Epithelial cell of prostate (primary cell): ENCODE data around the gene MOGAT1.

Experiments used
- DNase-seq: peaks from one replicate; pipeline ENCODE4 v3.0.0-alpha.2; 2011; ENCODE audit warnings: low read depth, low spot score
- H3K27ac ChIP-seq: fragments of 450-650 bp; 2 replicates; pipeline ENCODE4 v1.5.1; 2017; ENCODE audit warnings: mild to moderate bottlenecking

Gene MOGAT1, protein sequence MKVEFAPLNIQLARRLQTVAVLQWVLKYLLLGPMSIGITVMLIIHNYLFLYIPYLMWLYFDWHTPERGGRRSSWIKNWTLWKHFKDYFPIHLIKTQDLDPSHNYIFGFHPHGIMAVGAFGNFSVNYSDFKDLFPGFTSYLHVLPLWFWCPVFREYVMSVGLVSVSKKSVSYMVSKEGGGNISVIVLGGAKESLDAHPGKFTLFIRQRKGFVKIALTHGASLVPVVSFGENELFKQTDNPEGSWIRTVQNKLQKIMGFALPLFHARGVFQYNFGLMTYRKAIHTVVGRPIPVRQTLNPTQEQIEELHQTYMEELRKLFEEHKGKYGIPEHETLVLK

DNA sequence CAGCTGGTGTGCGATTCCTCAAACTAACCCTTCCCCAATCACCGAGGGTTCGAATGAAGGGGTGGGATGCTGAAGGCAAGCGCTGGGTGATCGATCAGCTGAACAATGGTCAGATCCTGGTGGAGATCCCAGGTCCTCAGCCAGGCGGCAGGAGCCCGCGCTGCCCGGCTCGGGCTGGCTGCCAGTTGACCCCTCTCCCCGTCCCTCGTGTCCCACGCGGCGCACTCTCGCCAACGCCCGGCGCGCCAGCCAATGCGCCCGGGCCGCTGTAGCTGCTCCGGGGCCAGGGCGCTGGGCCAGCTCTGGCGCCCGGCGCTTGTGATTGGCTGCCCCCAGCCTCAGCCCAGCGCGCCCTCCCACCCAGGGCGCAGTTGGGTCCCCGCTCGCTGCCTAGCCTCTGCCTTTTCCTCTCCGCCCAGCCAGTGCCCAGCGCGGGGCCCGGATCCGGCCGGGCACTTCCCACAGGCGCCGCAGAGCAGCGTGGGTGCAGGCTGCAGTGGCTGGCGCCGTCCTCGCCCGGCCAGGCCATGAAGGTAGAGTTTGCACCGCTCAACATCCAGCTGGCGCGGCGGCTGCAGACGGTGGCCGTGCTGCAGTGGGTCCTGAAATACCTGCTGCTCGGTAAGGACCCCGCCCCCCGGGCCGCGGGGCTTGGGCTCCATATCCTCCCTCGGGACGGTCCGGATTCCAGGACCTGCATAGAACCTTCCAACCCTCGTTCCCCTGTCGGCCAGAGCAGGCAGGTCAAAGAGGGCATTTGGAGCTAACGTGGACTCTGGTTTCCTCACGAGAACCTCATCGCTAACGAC is at the start of gene MOGAT1:
Gene MOGAT1, plus strand, starts transcription at position 400 of the 809 bp plus-strand sequence. Its CDS starts 128 bp downstream, at position 528.
- H3K27ac ChIP-seq: no peak within 1 kb of the TSS
- DNase-seq: no peak

GRCh38 chr2:222621893-222622292 is 49.6 kb upstream of the MOGAT1 start:
- H3K27ac ChIP-seq: no peak overlapping the region

GRCh38 chr2:222622910-222623309 is 48.5 kb upstream of the MOGAT1 start:
- no peak overlapping the region for H3K27ac ChIP-seq
- DNase-seq: no peak

More at GRCh38 chr2:222621893-222622292, 49.6 kb upstream of the MOGAT1 start:
- DNase-seq: no peak

GRCh38 chr2:222623756-222624309 is 47.6 kb upstream of the MOGAT1 start:
- no peak overlapping the region for H3K27ac ChIP-seq

GRCh38 chr2:222627764-222628163 is 43.7 kb upstream of the MOGAT1 start:
- H3K27ac ChIP-seq: no peak overlapping the region
- DNase-seq: no peak

More at GRCh38 chr2:222623756-222624309, 47.6 kb upstream of the MOGAT1 start:
- DNase-seq: no peak

- DNase-seq: no peak
- H3K27ac ChIP-seq: no peak overlapping the region
Observed at GRCh38 chr2:222635295-222635694, 36.2 kb upstream of the MOGAT1 start.

DNA sequence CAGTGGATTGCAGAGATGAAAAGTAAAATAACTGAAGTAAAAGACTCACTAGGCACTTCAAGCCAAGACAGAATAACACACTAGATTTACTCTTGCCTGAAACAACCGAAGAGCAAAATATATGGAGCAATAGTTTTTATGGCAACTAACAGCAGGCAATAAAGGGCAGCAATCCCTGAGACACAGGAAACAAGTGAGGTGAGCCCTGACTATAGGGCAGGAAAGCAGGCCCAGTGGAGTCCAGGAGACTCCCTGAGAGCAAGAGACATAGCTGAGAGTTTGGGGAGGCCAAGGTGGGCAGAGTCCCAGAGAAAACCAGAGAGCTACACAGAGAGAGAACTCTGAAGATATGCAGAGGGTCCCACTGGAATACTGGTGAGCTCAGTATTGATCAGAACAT is 34.4 kb upstream of the MOGAT1 start:
- no peak overlapping the region for H3K27ac ChIP-seq
- DNase-seq: no peak

DNA sequence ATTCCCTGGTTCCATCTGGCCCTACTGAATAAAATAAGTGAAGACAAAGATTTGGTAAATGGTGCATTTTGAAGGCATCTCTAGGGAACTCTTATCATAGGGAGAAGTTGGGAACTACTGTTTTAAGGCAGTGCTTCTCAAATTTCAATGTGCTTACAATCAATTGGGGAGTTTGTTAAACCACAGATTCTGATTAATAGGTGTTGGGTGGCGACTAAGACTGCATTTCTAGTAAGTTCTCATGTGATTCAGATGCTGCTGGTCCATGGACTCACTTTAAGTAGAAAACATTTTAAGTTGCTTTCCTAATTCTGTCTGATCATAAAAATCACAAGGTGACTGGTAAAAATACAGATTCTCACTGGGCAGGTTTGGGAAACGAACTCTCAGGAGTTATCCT is 30.1 kb upstream of the MOGAT1 start:
- DNase-seq: no peak

GRCh38 chr2:222643134-222643533 is 28.3 kb upstream of the MOGAT1 start:
- no peak overlapping the region for H3K27ac ChIP-seq
- DNase-seq: no peak

More for the DNA sequence above, 30.1 kb upstream of the MOGAT1 start:
- H3K27ac ChIP-seq: no peak overlapping the region

DNA sequence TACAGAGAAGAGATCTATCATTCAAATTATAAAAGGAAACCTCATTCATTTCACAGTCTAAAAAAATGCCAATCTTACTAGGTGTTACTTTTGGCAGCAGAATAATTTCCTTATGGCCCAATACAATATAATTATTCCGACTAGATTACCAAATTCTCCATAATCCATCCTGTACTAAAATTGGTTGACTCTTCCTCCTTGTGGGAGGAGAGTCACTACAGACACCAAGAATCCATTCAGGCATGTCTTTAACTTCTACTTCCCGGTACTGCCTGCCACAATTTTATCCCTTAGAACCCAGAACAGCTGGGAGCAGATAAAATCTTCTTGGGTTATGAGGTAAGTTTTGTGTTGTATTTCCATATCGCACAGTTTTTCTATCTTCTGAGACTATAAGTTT is 25.4 kb upstream of the MOGAT1 start:
- H3K27ac ChIP-seq: no peak overlapping the region
- DNase-seq: no peak

DNA sequence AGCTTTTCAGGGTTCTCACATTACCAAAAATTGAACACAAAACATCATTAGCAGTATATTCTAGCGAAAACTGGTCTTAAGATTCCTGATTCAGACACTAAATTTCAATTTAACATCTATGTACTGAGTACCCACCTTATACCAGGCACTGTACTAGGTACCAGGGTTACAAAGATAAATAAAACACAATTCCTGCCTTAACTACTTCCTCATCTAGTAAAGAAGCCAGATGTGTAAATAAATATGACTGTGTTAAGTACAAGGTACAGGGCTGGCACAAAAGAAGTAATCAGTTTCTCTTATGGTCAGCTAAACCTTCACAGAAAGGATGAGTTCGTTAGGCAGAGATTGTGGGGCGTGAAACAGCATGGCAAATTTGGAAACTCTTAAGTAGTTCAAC is 21.7 kb upstream of the MOGAT1 start:
- H3K27ac ChIP-seq: no peak overlapping the region
- DNase-seq: no peak

DNA sequence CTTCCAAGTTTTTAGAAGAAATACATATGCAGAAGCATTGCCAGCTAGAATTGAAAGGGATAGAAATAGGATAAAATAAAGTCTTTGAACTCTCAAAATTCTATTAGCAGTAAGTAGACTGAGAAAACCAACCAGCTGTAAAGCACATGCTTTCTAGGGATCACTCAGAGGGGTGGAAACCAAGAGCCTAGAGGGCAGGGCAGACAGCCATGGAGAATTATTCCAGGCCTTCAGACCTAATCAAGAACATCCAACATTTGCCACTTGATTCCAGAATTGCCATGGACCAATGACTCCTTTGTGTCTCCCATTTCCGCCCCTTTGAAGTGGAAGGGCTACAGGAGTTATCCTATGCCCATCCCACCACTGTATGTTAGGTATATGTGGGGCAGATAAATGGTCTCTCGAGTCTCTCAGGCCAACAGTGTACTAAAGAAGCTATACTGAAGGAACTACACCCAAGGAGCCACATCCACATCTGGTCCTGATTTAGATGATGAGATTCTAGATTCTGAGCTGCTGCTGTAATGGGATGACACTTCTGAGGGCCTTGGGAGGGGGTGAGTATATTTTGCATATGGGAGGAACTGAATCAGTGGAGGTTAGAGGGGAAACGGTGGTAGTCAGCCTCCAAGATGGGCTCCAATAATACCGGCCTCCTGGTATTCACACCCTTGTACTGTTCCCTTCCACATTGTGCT is 19.6 kb upstream of the MOGAT1 start:
- H3K27ac ChIP-seq: peak overlapping the region; percentile 44
- no peak for DNase-seq

DNA sequence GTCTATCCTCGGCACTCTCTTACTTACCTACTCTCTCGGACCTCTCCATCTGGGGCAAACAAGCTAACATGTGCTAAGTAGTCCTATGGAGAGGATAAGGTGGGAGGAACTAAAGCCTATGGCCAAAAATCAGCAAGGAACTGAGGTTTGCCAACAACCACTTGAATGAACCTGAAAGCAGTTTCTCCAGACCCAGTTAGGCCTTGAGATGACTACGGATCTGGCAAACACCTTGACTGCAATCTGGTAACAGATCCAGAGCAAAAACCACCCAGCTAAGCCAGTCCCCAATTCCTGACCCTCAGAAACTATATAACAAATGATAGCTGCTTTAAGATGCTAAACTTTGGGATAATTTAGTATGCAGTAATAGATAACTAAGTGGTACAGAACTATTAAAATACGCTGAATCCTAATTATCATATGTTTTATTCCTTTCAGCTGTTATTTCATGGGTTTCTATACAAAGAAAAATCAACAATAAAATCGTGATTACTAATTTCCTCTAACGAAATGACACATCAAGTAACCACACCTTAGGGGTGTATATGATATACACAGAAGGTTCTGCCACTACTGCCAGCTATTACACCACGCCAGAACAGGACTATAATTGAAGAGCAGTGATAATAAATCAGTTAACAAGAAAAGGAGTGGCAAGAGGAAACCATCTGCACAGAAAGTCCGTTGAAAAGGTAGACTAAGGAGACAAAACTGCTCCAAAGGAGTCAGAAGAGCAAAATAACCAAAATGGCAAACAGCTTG is 18.8 kb upstream of the MOGAT1 start:
- DNase-seq: no peak
- peak overlapping the region; percentile 44 for H3K27ac ChIP-seq

GRCh38 chr2:222653280-222653679 is 18.2 kb upstream of the MOGAT1 start:
- no peak for DNase-seq
- H3K27ac ChIP-seq: peak overlapping the region; percentile 44

DNA sequence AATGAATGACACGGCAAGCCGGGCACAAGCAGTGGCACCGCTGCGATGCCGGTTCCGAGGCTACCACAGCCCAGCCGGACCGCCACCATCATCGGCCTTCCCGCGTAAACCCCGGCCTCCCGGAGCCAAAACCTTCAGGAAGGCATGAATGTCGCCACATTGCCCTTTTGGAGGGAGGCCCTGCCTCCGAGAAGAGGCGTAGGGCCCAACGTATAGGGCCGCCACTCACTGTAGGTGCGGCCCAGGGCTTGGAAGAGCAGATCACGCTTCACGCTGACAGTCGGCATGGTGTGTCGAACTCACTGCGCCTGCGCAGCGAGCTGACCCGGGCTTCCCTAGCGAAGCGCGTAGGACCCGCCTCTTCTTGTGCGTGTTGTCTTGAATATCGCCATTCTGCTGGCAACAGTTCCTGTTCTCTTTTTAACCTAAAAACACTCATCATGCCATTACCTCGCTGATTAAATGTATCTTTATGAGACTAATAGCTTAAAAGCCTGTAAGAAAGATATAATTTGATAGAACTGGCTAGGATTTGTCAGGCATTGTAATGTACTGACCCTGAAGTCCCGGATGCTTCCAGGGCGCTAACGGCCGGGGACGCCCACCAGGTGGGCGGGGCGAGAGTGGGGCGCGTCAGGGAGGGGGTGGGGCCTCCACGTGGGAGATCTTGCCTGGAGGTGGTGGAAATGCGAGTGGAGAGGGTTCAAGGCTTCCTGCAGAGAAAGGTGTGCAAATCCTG is 15.5 kb upstream of the MOGAT1 start, which contains the start of gene FARSB:
Gene FARSB, minus strand, starts transcription at position 306 of the 739 bp plus-strand sequence. Its CDS starts 19 bp downstream, at position 287.
- DNase-seq: peak; percentile 86
- peak within 1 kb of the TSS; percentile 87 for H3K27ac ChIP-seq

DNA sequence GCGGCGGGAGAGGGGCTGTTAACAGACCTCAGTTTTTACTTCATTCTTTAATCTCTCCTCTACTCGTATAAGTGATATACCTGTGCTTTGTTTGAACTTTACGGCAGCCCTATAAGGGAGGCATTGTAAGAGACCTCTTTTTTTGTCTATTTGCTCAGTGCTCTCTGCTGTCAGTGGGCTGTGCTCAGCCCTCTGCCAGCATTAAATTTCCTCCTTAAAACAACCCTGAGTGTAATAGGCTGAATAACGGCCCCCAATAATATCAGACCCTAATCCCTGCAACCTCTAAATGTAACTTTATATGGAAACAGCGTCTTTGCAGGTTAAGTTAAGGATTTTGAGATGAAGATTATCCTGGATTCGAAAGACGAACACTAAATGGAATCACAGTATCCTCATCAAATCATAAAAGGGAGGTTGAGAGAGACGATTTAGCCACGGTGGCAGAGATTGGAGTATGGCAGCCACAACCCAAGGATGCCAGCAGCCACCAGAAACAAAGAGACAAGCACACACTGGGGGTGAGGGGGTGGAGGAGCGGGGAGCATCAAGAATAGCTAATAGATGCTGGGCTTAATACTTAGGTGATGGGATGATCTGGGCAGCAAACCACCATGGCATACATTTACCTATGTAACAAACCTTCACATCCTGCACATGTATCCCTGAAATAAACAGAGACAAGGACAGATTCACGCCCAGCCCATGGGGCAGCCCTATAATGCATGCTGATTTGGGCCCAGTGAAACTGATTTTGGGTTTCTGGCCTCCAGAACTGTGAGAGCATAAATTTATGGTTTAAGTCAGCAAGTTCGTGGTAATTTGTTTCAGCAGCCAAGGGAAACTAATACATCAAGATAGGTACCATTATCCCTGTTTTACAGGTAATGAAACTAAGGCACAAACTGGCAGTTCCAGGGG is 14.7 kb upstream of the MOGAT1 start:
- DNase-seq: no peak
- peak overlapping the region; percentile 87 for H3K27ac ChIP-seq

DNA sequence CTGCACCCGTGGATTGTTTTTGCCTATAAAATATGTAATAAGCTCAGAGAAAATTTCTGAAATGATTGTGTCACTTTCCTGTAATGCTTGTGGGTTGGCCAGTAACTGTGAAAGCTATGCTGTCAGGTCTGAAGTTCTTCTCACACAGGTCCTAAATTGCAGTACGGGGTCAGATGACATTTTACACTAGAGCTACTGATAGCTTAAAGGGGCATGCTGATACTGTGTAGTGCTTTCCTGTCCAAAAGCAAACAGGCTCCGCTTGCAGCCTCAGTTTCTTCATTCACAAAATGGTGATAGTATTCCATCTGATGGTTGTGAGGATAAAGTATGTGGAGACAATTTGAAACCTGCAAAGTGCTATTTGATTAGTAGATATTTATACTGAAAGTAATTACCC is 8.0 kb upstream of the MOGAT1 start:
- no peak overlapping the region for H3K27ac ChIP-seq
- DNase-seq: no peak
